CD8-positive, alpha-beta memory T cell (primary cell): Measurements from ENCODE around the gene ZNF28. TPM values are rescaled to one million over a fixed set of nuclear protein-coding genes. Genes with fewer than 3 reads are reported as not detected.
"Not testable (repeated sequence)": the region's sequence is repeated elsewhere in the genome, so short reads cannot be mapped to it uniquely, and the experiment has no call there.

Source experiments
- CTCF ChIA-PET: fragments of 350-600 bp; sonication (Branson Sonifier 250); formaldehyde crosslinking; loops from one replicate; lab custom pipeline; 2021; ENCODE audit warnings: antibody characterized with exemption; lab: Charles Lee
- POLR2A ChIA-PET: fragments of 350-600 bp; sonication (Branson Sonifier 250); formaldehyde crosslinking; loops from one replicate; lab custom pipeline; 2021; ENCODE audit warnings: antibody characterized with exemption; lab: Charles Lee
- DNase-seq, 5 donors: peaks; one replicate each; pipeline versions ENCODE4 v3.0.0 to v3.0.0-alpha.2; 2020 to 2022; ENCODE audit warnings: mixed read lengths in 1 of 5
- H3K27ac ChIP-seq: one replicate; pipeline ENCODE4 v1.7.0; 2013; ENCODE audit warnings: low read depth, mild to moderate bottlenecking, low read length, moderate library complexity
- H3K27me3 ChIP-seq: 2 replicates; pipeline ENCODE4 v1.7.0; 2013; ENCODE audit warnings: low read length, mild to moderate bottlenecking; ENCODE audit not compliant: insufficient read depth, poor library complexity, severe bottlenecking
- H3K36me3 ChIP-seq: 2 replicates; pipeline ENCODE4 v1.7.0; 2013; ENCODE audit warnings: mild to moderate bottlenecking, low read length, moderate library complexity; ENCODE audit not compliant: insufficient read depth
- H3K4me1 ChIP-seq: 2 replicates; pipeline ENCODE4 v1.7.0; 2013; ENCODE audit warnings: mild to moderate bottlenecking, low read length, moderate library complexity; ENCODE audit not compliant: insufficient read depth
- H3K4me3 ChIP-seq: 2 replicates; pipeline ENCODE4 v1.7.0; 2013; ENCODE audit warnings: mild to moderate bottlenecking, low read length
- H3K9me3 ChIP-seq: 2 replicates; pipeline ENCODE4 v1.7.0; 2013; ENCODE audit warnings: mild to moderate bottlenecking, low read length
- H3K27ac Mint-ChIP-seq, 8 donors: one replicate each; pipeline ENCODE4 v1.8.0; 2020 to 2021; ENCODE audit warnings: mixed read lengths in 8 of 8, mild to moderate bottlenecking in 6 of 8, inconsistent platforms in 3 of 8, moderate library complexity in 3 of 8
- H3K27me3 Mint-ChIP-seq, 2 donors: one replicate each; pipeline ENCODE4 v1.8.0; 2020 to 2021; ENCODE audit warnings: mixed read lengths in 2 of 2, mild to moderate bottlenecking in 1 of 2, moderate library complexity in 1 of 2
- H3K36me3 Mint-ChIP-seq, 3 donors: one replicate each; pipeline ENCODE4 v1.8.0; 2020 to 2021; ENCODE audit warnings: mixed read lengths in 3 of 3, inconsistent platforms in 1 of 3, mild to moderate bottlenecking in 1 of 3
- H3K4me1 Mint-ChIP-seq, 3 donors: one replicate each; pipeline ENCODE4 v1.8.0; 2020 to 2021; ENCODE audit warnings: mixed read lengths in 3 of 3, inconsistent platforms in 1 of 3, mild to moderate bottlenecking in 1 of 3
- H3K4me3 Mint-ChIP-seq, 7 donors: one replicate each; pipeline ENCODE4 v1.8.0; 2020 to 2021; ENCODE audit warnings: mixed read lengths in 7 of 7, mild to moderate bottlenecking in 6 of 7, moderate library complexity in 4 of 7, inconsistent platforms in 2 of 7
- H3K9me3 Mint-ChIP-seq, 5 donors: one replicate each; pipeline ENCODE4 v1.8.0; 2020 to 2022; ENCODE audit warnings: mixed read lengths in 5 of 5, mild to moderate bottlenecking in 3 of 5, moderate library complexity in 2 of 5, inconsistent platforms in 1 of 5
- polyA plus RNA-seq: library from polyadenylated mRNA; unstranded; fragments of 300-500 nt; fragmentation: Illumina TruSeq; gene quantifications from one replicate; pipeline ENCODE4 v1.2.3, GENCODE V29; 2021
- total RNA-seq, 2 experiments: library from RNA; stranded (reverse); gene quantifications; one replicate each; pipeline ENCODE4 v1.2.3, GENCODE V29; 2021

The ZNF28 gene
- total and polyA plus RNA-seq, 3 experiments from 2014 or later, result 19.8 to 23.7 (median 22.0) TPM

GRCh38 chr19:52786464-52787354 is 34.7 kb downstream of the ZNF28 start, which contains the start of gene ZNF600:
TSS of gene ZNF600 (minus strand) at chr19:52786791. CDS start at chr19:52778888, 7,903 bp downstream.
- H3K27me3 ChIP-seq, H3K27me3 Mint-ChIP-seq, H3K4me1 ChIP-seq, H3K36me3 ChIP-seq, H3K9me3 ChIP-seq: not testable (repeated sequence)
- Mint-ChIP-seq H3K4me1 (peaks cover 36 to 44% (median 42%) of the 10 kb centered on the region in 3 donors), H3K9me3 (peaks cover 0 to 23% (median 3%) of the 10 kb centered on the region in 5 donors), H3K4me3 (peak within 1 kb of the TSS; percentile 92 to 98 (median 95)), H3K36me3 (peaks cover 2 to 20% (median 16%) of the 10 kb centered on the region in 3 donors), H3K27ac (peak within 1 kb of the TSS; percentile 71 to 97 (median 88))
- Histone ChIP-seq H3K4me3 (peak within 1 kb of the TSS; percentile 77), H3K27ac (peak within 1 kb of the TSS; percentile 61)
- POLR2A ChIA-PET, result interaction anchor here (0.6 kb wide), 1 partner anchor 1677 kb away, joined by 3 read pairs; the partner anchor contains the start of gene LENG9
- DNase-seq, result peak; percentile 51 to 89 (median 78)
- CTCF ChIA-PET, result interaction anchor here (0.7 kb wide), 1 partner anchor 46 kb away, joined by 3 read pairs; no protein-coding TSS in a partner anchor

- ChIA-PET POLR2A (no interaction called here), CTCF (no interaction called here)
- Mint-ChIP-seq H3K27me3 (no peaks in the 10 kb centered on the region), H3K36me3 (peaks cover 2 to 23% (median 12%) of the 10 kb centered on the region in 3 donors), H3K4me1 (peaks cover 36 to 44% (median 42%) of the 10 kb centered on the region in 3 donors), H3K4me3 (peak overlapping the region; percentile 92 to 98 (median 95)), H3K27ac (peak overlapping the region; percentile 71 to 97 (median 88)), H3K9me3 (peaks cover 0 to 17% (median 3%) of the 10 kb centered on the region in 5 donors)
- peak overlapping the region; percentile 61 for H3K27ac ChIP-seq
- no peaks in the 10 kb centered on the region for H3K27me3 ChIP-seq
- H3K36me3 ChIP-seq, result no peaks in the 10 kb centered on the region
- peak in 1 of 5 donors; percentile 4 for DNase-seq
- H3K4me1 ChIP-seq, result no peaks in the 10 kb centered on the region
- peak overlapping the region; percentile 77 for H3K4me3 ChIP-seq
- H3K9me3 ChIP-seq, result no peaks in the 10 kb centered on the region
Measured at GRCh38 chr19:52786078-52786463, 35.4 kb downstream of the ZNF28 start.

GRCh38 chr19:52785506-52785905 is 35.9 kb downstream of the ZNF28 start:
- Mint-ChIP-seq H3K9me3 (peaks cover 0 to 17% (median 3%) of the 10 kb centered on the region in 5 donors), H3K4me1 (peaks cover 39 to 46% (median 45%) of the 10 kb centered on the region in 3 donors), H3K4me3 (peak overlapping the region; percentile 92 to 98 (median 95)), H3K36me3 (peaks cover 4 to 28% (median 16%) of the 10 kb centered on the region in 3 donors), H3K27me3 (no peaks in the 10 kb centered on the region), H3K27ac (peak overlapping the region; percentile 39 to 95 (median 81))
- H3K27ac ChIP-seq, result peak overlapping the region; percentile 61
- no peaks in the 10 kb centered on the region for H3K4me1 ChIP-seq
- ChIA-PET POLR2A (no interaction called here), CTCF (no interaction called here)
- DNase-seq, result no peak
- H3K27me3 ChIP-seq, result no peaks in the 10 kb centered on the region
- H3K9me3 ChIP-seq, result no peaks in the 10 kb centered on the region
- H3K36me3 ChIP-seq, result no peaks in the 10 kb centered on the region
- no peak overlapping the region for H3K4me3 ChIP-seq

GRCh38 chr19:52782864-52783263 is 38.6 kb downstream of the ZNF28 start:
- DNase-seq, CTCF ChIA-PET, H3K4me1 ChIP-seq, H3K27ac Mint-ChIP-seq, H3K36me3 ChIP-seq, H3K27ac ChIP-seq, H3K4me3 Mint-ChIP-seq, H3K27me3 ChIP-seq, H3K27me3 Mint-ChIP-seq, POLR2A ChIA-PET, H3K4me3 ChIP-seq, H3K9me3 ChIP-seq: not testable (repeated sequence)
- H3K4me1 Mint-ChIP-seq, result peaks cover 60 to 70% (median 68%) of the 10 kb centered on the region in 3 donors
- H3K36me3 Mint-ChIP-seq, result peaks cover 15 to 50% (median 34%) of the 10 kb centered on the region in 3 donors
- H3K9me3 Mint-ChIP-seq, result peaks cover 0 to 16% (median 3%) of the 10 kb centered on the region in 5 donors

- peaks cover 9% of the 10 kb centered on the region for H3K4me1 ChIP-seq
- no peak overlapping the region for H3K27ac ChIP-seq
- no peaks in the 10 kb centered on the region for H3K9me3 ChIP-seq
- ChIA-PET POLR2A (no interaction called here), CTCF (no interaction called here)
- H3K27me3 Mint-ChIP-seq, result no peaks in the 10 kb centered on the region
- no peaks in the 10 kb centered on the region for H3K36me3 ChIP-seq
- peaks cover 20 to 61% (median 47%) of the 10 kb centered on the region in 3 donors for H3K36me3 Mint-ChIP-seq
- peak overlapping the region; percentile 8 to 77 (median 68) for H3K4me3 Mint-ChIP-seq
- DNase-seq, result peak in 4 of 5 donors; percentile 10 to 67 (median 41)
- H3K4me1 Mint-ChIP-seq, result peaks cover 37 to 41% (median 39%) of the 10 kb centered on the region in 3 donors
- peaks cover 0 to 20% (median 3%) of the 10 kb centered on the region in 5 donors for H3K9me3 Mint-ChIP-seq
- peak overlapping the region; percentile 21 to 91 (median 88) for H3K27ac Mint-ChIP-seq
- no peak overlapping the region for H3K4me3 ChIP-seq
- no peaks in the 10 kb centered on the region for H3K27me3 ChIP-seq
Measured at GRCh38 chr19:52778811-52779210, 42.6 kb downstream of the ZNF28 start.

- H3K27ac Mint-ChIP-seq, DNase-seq, H3K4me3 Mint-ChIP-seq, H3K36me3 ChIP-seq, H3K27me3 ChIP-seq, H3K4me1 ChIP-seq, H3K4me3 ChIP-seq, POLR2A ChIA-PET, CTCF ChIA-PET, H3K4me1 Mint-ChIP-seq, H3K9me3 ChIP-seq, H3K27ac ChIP-seq, H3K27me3 Mint-ChIP-seq: not testable (repeated sequence)
- H3K36me3 Mint-ChIP-seq, result peaks cover 3 to 20% (median 5%) of the 10 kb centered on the region in 3 donors
- peaks cover 9 to 30% (median 20%) of the 10 kb centered on the region in 5 donors for H3K9me3 Mint-ChIP-seq
Measured at GRCh38 chr19:52756447-52756846, 65.0 kb downstream of the ZNF28 start.

- no peaks in the 10 kb centered on the region for H3K27me3 ChIP-seq
- H3K4me1 ChIP-seq, result no peaks in the 10 kb centered on the region
- H3K36me3 ChIP-seq, result no peaks in the 10 kb centered on the region
- no peaks in the 10 kb centered on the region for H3K27me3 Mint-ChIP-seq
- no peak overlapping the region for H3K4me3 ChIP-seq
- H3K9me3 ChIP-seq, result no peaks in the 10 kb centered on the region
- peak overlapping the region in 1 of 8 donors; percentile 12 for H3K27ac Mint-ChIP-seq
- H3K4me3 Mint-ChIP-seq, result no peak overlapping the region
- no peaks in the 10 kb centered on the region for H3K9me3 Mint-ChIP-seq
- no peak overlapping the region for H3K27ac ChIP-seq
- DNase-seq, result no peak
- ChIA-PET CTCF (no interaction called here), POLR2A (no interaction called here)
- peaks cover 0 to 11% (median 10%) of the 10 kb centered on the region in 3 donors for H3K4me1 Mint-ChIP-seq
- H3K36me3 Mint-ChIP-seq, result peaks cover 0 to 3% (median 0%) of the 10 kb centered on the region in 3 donors
Measured at GRCh38 chr19:52749780-52750179, 71.7 kb downstream of the ZNF28 start.
